ENCODE results near the gene SNTB2.

Gene SNTB2

GRCh38 chr16:69349536-69349935 lies 162.6 kb downstream of the SNTB2 start:
- no peak for DNase-seq

GRCh38 chr16:69350536-69351133 lies 163.7 kb downstream of the SNTB2 start:
- DNase-seq: no peak

- no peak for DNase-seq
Measured at GRCh38 chr16:69351309-69352027, 164.5 kb downstream of the SNTB2 start, which contains the start of gene TMED6. Gene TMED6 (minus strand): TSS chr16:69351786. CDS start chr16:69351753, 33 bp downstream.
